HG03432 (cell line): ENCODE measurements around the gene SLFN14.
"Not testable (repeated sequence)": the region's sequence is repeated elsewhere in the genome, so short reads cannot be mapped to it uniquely, and the experiment has no call there.

Source experiments
- ATAC-seq: cut with Tn5 transposase; IDR thresholded peaks from one replicate; pipeline ENCODE4 v1.9.1; 2021; ENCODE audit warnings: mild to moderate bottlenecking, moderate library complexity; ENCODE audit not compliant: unreplicated experiment

The SLFN14 gene

DNA sequence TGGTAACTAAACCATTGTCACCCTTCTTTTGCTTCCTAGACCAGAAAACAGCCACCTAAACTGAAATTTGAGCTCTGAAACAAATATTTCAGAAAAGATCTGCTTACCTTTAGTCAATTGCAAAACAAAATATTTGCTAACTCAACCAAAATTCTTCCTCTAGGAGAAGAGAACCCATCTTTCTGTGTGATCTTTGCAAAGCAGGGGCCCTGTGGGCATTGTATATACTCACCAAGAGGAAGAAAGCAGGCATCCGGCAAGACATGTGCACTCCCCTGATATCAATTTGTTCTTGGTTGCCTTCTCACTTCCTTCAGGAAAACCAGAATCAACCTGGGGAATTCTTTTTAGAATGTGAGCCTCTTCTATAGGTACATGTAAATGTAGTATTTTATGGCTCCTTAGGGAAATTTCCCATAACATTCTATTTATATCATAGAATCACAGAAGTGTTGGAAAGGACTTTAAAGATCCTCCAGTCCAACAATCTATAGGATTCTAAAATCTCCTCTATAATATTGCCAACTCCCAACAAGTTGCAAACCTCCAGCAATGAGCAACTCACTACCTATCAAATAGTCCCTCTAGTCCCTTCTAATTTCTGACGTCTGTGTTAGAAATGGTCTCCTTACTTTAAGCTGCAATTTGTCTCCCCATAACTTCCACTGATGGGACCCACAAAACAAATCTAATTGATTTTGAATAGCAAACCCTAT, 966 bp downstream of the SLFN14 start:
- ATAC-seq: no peak

- ATAC-seq: no peak
Observed at GRCh38 chr17:35557353-35557752, 3.3 kb downstream of the SLFN14 start.

DNA sequence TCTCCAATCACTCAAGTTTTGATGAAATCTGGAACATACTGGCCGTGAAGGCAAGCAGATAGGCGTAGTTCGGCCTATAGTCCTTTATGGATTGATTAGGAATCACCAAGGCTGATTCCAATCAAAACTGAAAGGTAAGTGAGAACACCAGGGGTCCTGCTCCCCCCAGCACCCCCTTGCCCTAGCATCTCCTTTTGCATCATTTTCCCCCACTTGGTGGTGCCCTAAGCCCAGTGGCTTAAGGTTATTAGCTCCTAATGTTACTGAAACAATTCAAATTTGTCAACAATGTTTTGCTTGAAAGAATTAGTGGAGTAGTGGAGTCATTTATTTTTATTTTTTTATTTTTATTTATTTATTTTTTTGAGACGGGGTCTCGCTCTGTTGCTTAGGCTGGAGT, 4.9 kb downstream of the SLFN14 start:
- ATAC-seq: no peak

DNA sequence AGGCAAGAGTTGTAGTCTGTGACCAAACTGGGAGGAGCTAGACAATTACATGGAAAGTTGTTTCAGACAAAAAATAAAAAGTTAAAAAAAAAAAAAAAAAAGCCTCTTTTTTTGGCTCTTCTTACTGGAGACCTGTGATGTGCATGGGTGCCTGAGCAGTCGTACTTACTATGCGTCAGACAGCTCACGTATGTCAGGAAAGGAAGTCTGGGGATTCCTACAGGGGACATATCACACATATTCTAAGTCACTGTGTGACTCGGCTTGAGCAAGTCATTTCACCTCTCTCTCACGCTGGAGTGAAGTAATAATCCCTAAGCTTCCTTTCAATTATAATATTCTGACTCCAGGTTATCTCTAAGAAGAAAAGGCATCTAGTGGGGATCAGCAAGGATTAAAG, 6.0 kb downstream of the SLFN14 start:
- no peak for ATAC-seq

- no peak for ATAC-seq
Observed at GRCh38 chr17:35553310-35553709, 7.3 kb downstream of the SLFN14 start.

GRCh38 chr17:35548978-35549377, 11.6 kb downstream of the SLFN14 start:
- no peak for ATAC-seq

DNA sequence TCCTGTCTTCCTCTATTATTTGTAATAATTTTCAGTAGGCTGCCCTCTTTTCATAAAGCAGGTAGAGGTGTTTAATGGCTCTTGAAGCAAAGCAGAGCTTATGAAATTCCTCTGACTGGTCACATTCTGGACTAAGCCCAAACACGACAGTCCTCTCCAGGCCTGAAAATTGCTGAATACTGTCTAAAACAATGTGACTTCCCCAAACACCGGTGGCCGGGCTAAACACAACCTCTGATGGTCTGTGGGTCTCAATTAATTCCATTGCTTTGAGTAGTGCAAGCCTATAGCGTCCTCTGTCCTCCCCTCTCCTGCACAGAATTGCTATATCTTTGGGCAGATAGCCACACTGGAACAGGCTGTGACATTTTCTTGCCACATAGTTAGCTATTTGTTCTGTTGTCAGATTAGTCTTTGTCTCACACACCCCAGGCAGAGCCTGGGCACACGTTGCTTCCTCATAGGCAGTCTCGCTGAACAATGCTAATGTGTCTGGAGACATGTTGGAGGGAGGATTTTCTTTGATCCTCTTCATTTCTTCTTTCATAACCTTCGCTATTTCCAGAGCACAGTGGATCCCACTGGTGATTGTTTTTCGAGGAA, 12.3 kb downstream of the SLFN14 start:
- ATAC-seq: no peak

- ATAC-seq: no peak
Observed at GRCh38 chr17:35546487-35546886, 14.1 kb downstream of the SLFN14 start.

DNA sequence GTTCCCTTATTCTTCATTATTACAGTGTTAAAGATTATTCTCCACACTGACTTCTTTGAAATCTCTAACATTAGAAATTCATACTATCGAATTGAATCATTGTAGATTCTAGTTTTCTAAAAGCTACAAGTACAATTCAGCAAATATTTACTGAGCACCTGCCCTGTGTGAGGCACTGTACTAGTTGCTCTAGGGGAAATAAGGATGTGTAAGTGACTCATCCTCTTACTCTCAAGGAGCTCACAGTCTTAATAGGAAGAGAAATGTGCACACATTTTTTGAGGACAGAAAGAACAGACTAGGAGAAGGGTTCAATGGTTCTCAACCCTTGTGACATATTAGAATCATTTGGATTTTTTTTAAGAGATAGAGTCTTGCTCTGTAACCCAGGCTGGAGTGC, 15.5 kb downstream of the SLFN14 start:
- no peak for ATAC-seq

DNA sequence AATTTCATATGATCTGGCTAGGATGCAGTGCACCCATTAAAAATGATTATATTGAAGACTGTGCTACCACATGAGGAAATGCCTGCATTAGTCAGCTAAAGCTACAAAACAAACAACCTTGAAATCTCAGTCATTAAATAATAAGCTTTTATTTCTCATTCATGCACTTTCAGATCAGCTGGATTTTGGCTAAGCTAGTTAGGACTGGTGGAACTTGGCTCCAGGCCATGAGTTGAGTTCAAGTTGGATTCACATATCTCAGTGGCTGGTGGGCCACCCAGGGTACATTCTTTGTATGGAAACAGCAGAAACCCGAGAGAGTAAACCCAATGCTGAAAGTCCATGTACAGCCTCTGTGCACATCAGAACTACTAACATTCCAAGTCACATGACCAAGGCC, 16.8 kb downstream of the SLFN14 start:
- ATAC-seq: no peak

GRCh38 chr17:35542990-35543389, 17.6 kb downstream of the SLFN14 start:
- no peak for ATAC-seq

GRCh38 chr17:35541434-35541833, 19.2 kb downstream of the SLFN14 start:
- ATAC-seq: no peak

- no peak for ATAC-seq
Observed at GRCh38 chr17:35540589-35541404, 19.8 kb downstream of the SLFN14 start.

DNA sequence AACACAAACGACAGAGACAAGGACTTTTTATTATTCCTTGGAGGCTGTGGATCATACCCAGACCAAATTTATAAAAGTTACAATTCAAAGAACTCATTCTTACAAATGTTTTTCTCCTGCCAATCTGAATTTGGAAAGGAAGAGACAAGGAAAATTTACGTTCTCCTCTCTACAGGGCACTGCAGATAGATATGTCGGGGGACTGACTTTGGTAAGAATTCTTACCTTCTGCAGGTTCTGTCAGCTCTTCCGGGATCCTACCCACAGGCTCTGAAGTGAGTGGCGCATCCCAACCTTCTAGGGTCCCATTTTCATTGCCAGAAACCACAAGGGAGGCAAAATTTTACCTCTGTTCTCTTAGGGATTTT, 21.0 kb downstream of the SLFN14 start:
- ATAC-seq: no peak

DNA sequence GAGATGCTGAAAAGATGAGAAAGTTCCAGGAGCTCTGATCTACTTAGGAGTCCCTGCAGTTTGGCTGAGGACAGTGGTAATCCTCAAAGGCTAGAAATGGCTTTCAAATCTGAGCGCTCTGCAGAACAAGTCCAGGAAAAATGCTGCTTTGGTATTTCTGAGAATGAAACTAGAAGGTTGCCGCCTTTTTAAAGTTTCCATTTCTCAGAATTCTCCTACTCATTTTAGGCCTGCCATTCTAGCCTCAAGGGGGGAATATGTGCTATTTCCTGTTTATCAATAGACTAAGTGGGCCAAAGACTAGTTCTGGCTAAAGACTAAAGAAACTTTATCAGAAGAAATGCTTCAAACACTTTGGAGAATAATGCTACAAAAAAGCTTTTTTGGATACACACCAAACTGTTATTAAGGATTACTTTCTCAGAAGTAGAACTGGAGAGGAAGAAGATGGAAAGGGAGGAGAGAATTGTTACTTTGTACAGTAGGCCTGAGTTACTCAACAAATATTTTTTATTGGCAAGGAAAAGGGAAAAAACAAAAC, 22.9 kb downstream of the SLFN14 start, which contains the start of gene SLFN12L:
TSS of gene SLFN12L (minus strand) at position 78 of the 541 bp plus-strand sequence. CDS start 15,314 bp downstream, outside the sequence.
- no peak for ATAC-seq

DNA sequence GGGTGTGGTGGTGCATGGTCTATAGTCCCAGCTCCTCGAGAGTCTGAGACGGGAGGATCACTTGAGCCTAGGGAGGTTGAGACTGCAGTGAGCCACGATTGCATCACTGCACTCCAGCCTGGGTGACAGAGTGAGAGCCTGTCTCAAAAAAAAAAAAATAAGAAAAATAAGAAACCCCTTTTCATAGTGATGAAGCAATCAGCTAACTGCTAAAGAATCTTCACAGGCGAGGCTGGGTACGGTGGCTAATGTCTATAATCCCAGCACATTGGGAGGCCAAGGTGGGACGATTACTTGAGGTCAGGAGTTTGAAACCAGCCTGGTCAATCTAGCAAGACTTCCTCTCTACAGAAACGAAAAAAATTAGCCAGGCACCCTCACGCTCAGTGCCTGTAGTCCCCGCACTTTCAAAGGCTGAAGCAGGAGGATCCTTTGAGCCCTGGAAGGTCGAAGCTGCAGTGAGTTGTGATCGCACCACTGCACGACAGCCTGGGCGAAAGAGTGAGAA, 23.9 kb downstream of the SLFN14 start:
- no peak for ATAC-seq

DNA sequence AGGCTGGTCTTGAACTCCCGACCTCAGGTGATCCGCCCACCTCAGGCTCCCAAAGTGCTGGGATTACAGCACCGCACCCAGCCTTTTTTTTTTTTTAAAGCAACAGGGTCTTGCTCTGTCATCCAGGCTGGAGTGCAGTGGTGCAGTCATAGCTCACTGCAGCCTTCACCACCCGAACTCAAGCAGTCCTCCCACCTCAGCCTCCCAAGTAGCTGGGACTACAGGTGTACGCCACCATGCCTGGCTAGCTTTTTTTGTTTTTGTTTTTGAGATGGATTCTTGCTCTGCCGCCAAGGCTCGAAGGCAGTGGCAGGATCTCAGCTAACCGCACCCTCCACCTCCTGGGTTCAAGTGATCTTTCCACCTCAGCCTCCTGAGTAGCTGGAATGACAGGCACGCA, 25.2 kb downstream of the SLFN14 start:
- not testable (repeated sequence) for ATAC-seq

DNA sequence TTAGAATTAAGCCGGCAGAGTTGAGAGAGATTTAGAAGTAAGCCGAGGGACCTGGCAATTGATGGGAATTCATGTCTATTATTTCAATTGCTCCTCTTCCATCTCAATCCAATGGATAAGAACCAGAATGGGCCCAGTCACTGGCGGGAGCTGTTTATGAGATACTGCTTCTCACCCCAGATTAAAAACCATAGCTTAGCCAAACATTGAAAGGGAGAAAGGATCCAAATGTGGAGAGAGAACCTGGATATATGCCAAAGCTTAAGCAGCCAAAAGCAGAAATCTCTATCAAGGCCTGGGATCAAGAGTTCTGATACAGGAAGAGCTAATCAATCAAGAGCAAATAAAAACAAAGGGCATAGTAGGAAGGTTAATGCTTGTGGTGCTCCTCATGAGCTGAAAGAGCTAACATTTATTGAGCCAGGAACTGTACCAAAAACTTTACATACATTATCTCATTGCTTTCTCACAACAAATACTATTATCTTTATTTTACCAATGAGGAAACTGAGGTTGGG, 26.0 kb downstream of the SLFN14 start:
- no peak for ATAC-seq

DNA sequence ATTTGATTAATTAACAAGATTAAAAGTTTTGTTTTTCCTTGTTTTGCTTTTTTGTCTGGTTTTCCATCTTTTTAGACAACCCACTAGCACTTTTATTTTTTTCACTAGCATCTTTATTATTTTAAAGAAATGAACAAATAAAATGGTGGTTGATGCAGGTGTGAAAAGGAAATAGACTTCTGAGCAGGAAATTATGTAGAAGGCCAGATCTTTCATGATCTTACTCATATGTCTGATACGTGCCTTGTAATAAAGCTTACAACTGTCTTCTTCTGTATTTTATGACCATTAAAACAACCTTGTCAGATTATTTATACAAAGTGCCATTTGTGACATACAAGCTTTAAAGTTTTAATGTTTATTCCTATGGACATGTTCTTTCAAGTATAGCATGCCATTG, 29.5 kb downstream of the SLFN14 start:
- no peak for ATAC-seq

DNA sequence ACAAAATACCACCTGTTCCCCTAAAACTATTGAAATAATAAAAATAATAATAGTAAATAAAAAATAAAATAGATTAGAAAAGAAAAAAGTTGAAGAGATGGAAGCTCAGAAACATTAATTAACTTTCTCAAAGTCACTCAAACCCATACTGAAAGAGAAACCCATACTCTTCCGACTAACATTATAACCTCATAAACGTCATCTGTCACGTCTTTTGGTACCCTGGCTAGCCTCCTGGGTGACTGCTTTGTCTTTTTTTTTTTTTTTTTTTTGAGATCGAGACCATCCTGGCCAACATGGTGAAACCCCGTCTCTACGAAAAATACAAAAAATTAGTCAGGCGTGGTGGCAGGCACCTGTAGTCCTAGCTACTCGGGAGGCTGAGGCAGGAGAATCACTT, 30.8 kb downstream of the SLFN14 start:
- no peak for ATAC-seq

DNA sequence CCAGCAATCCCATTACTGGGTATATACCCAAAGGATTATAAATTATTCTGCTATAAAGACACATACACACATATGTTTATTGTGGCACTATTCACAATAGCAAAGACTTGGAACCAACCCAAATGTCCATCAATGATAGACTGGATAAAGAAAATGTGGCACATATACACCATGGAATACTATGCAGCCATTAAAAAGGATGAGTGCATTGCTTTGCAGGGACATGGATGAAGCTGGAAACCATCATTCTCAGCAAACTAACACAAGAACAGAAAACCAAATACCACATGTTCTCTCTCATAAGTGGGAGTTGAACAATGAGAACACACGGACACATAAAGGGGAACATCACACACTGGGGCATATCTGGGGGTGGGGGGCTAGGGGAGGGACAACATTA, 31.3 kb downstream of the SLFN14 start:
- ATAC-seq: not testable (repeated sequence)
